GM12878 (cell line): ENCODE results near the gene PLAC1. TPM values are rescaled to one million over a fixed set of nuclear protein-coding genes. Genes with fewer than 3 reads are reported as not detected.

Experiments
- ATAC-seq: fragments of 200-7000 bp; cut with Tn5 transposase; 3 replicates; pipeline ENCODE4 v1.9.1; 2020; ENCODE audit warnings: mild to moderate bottlenecking, moderate library complexity
- BruUV-seq: library from RNA; stranded (reverse); fragments of 400-500 nt; replicated peaks from 2 replicates; lab custom pipeline; 2021; lab: Mats Ljungman, UMichigan
- CTCF ChIA-PET: fragments of 300-600 bp; sonication (Branson Sonifier 250); formaldehyde crosslinking; extraction: SDS; loops from one replicate; lab custom pipeline; 2021; ENCODE audit warnings: inconsistent platforms; lab: Yijun Ruan, JAX
- POLR2A ChIA-PET: fragments of 350-600 bp; formaldehyde crosslinking; extraction: SDS; loops from one replicate; lab custom pipeline; 2021; ENCODE audit warnings: inconsistent platforms; lab: Charles Lee
- RAD21 ChIA-PET: fragments of 300-600 bp; sonication (Branson Sonifier 250); formaldehyde crosslinking; loops from one replicate; lab custom pipeline; 2023; ENCODE audit warnings: antibody characterized with exemption; ENCODE audit not compliant: unreplicated experiment; lab: Charles Lee
- SMC1A ChIA-PET: fragments of 300-600 bp; sonication (Branson Sonifier 250); formaldehyde crosslinking; loops from one replicate; lab custom pipeline; 2023; ENCODE audit not compliant: unreplicated experiment, uncharacterized antibody; lab: Charles Lee
- DNase-seq: peaks from one replicate; pipeline ENCODE4 v3.0.0-alpha.2; 2011; ENCODE audit warnings: low read depth, low spot score
- FAIRE-seq: peaks from 3 replicates; lab custom pipeline; 2011; peaks lifted over from hg19 to GRCh38; lab: Jason Lieb, UNC
- H2AFZ ChIP-seq: 2 replicates; pipeline ENCODE4 v1.6.0; 2011; ENCODE audit warnings: low read depth, low read length, control low read depth; ENCODE audit not compliant: control insufficient read depth
- H3K27ac ChIP-seq: 2 replicates; pipeline ENCODE4 v1.5.1; 2011; ENCODE audit warnings: control low read depth; ENCODE audit not compliant: control insufficient read depth, insufficient read depth
- H3K27me3 ChIP-seq, 2 experiments: replicated peaks in 1 of 2; 2 replicates each; pipeline versions ENCODE4 v1.6.0 to v1.6.1; 2011; ENCODE audit warnings: low read length in 1 of 2; ENCODE audit not compliant: control insufficient read depth in 2 of 2, insufficient read depth in 2 of 2
- H3K36me3 ChIP-seq, 2 experiments: 2 replicates each; pipeline ENCODE4 v1.5.1; 2011; ENCODE audit warnings: low read length in 1 of 2; ENCODE audit not compliant: control insufficient read depth in 2 of 2, insufficient read depth in 2 of 2
- H3K4me1 ChIP-seq: 2 replicates; pipeline ENCODE4 v1.6.1; 2011; ENCODE audit warnings: mild to moderate bottlenecking, low read length, moderate library complexity, mixed read lengths; ENCODE audit not compliant: control insufficient read depth, insufficient read depth
- H3K4me2 ChIP-seq: 2 replicates; pipeline ENCODE4 v1.6.0; 2011; ENCODE audit warnings: control low read depth; ENCODE audit not compliant: control insufficient read depth, insufficient read depth
- H3K4me3 ChIP-seq: fragments of 200-600 bp; sonication (generic); 2 replicates; pipeline ENCODE4 v1.5.1; 2016
- H3K79me2 ChIP-seq: 2 replicates; pipeline ENCODE4 v1.6.0; 2011; ENCODE audit warnings: low read length; ENCODE audit not compliant: control insufficient read depth, insufficient read depth
- H3K9ac ChIP-seq: 2 replicates; pipeline ENCODE4 v1.8.0; 2011; ENCODE audit warnings: low read length, control low read depth, mixed read lengths; ENCODE audit not compliant: control insufficient read depth, insufficient read depth
- H3K9me3 ChIP-seq: replicated peaks from 3 replicates; pipeline ENCODE4 v1.5.1; 2011; ENCODE audit warnings: mild to moderate bottlenecking, low read length; ENCODE audit not compliant: control insufficient read depth, insufficient read depth
- H4K20me1 ChIP-seq: 2 replicates; pipeline ENCODE4 v1.6.0; 2011; ENCODE audit not compliant: control insufficient read depth, insufficient read depth
- BCL11A ChIP-seq: IDR thresholded peaks from 2 replicates; pipeline ENCODE4 v1.6.1; 2011; ENCODE audit warnings: low read depth, low read length
- CUX1 ChIP-seq: IDR thresholded peaks from 2 replicates; pipeline ENCODE4 v1.6.1; 2012; ENCODE audit warnings: improper control_type of control experiment, low read depth, low read length; ENCODE audit not compliant: insufficient replicate concordance
- NFIC ChIP-seq: IDR thresholded peaks from 2 replicates; pipeline ENCODE4 v1.6.1; 2012; ENCODE audit warnings: low read depth, mild to moderate bottlenecking, inconsistent platforms, low read length, moderate library complexity
- NFXL1 ChIP-seq: fragments of 450-650 bp; IDR thresholded peaks from 2 replicates; pipeline ENCODE4 v1.6.1; 2017; ENCODE audit warnings: antibody characterized with exemption, mild to moderate bottlenecking, borderline replicate concordance
- NFYA ChIP-seq: IDR thresholded peaks from 2 replicates; pipeline ENCODE4 v1.6.1; 2011; ENCODE audit warnings: low read depth, mild to moderate bottlenecking, low read length, improper control_type of control experiment, borderline replicate concordance
- SREBF2 ChIP-seq: IDR thresholded peaks from 2 replicates; pipeline ENCODE4 v1.6.1; 2012; ENCODE audit warnings: mild to moderate bottlenecking, low read length
- TAF1 ChIP-seq: IDR thresholded peaks from 2 replicates; pipeline ENCODE4 v1.6.1; 2011; ENCODE audit warnings: mild to moderate bottlenecking, low read depth, low read length, borderline replicate concordance
- WRNIP1 ChIP-seq: IDR thresholded peaks from 2 replicates; pipeline ENCODE4 v1.6.1; 2011; ENCODE audit warnings: low read depth, low read length, improper control_type of control experiment, borderline replicate concordance
- WGBS: methylation state at CpG from one replicate; pipeline ENCODE4 v1.1.6; 2016; ENCODE audit warnings: low lambda C conversion rate; ENCODE audit not compliant: insufficient replicate concordance, insufficient coverage; ENCODE audit errors: missing lambda C conversion rate; 5-methylcytosine and 5-hydroxymethylcytosine counted together
- in situ Hi-C: fragments of 300-500 bp; cut with MboI; formaldehyde crosslinking; loops from 9 replicates; pipeline ENCODE4 v1.14.3; 2018; ENCODE audit warnings: mixed read lengths
- intact Hi-C: fragments of 100-400 bp; cut with micrococcal nuclease; formaldehyde crosslinking; loops from one replicate; pipeline ENCODE4 v1.14.2; 2022; ENCODE audit not compliant: unreplicated experiment
- polyA plus RNA-seq, 11 experiments: library from polyadenylated mRNA; depleted of rRNA in 4 of 11; unstranded in 6 of 11; stranded (reverse) in 5 of 11; fragments of >200 nt; fragmentation: Nextera tagmentation in 4 of 11; fragmentation: Illumina TruSeq in 1 of 11; extraction: Ambion mirVana in 4 of 11; extraction: Trizol in 1 of 11; gene quantifications; 1 replicate in 1 of 11; 2 replicates in 10 of 11; pipeline versions ENCODE4 v1.2.1 to v1.2.3, GENCODE V29; 2011 to 2016; ENCODE audit warnings: inconsistent platforms in 2 of 11, missing spikeins in 2 of 11, low read depth in 1 of 11
- total RNA-seq, 4 experiments: library from RNA; depleted of rRNA in 3 of 4; stranded (reverse); fragments of >200 nt in 3 of 4; fragmentation: Illumina TruSeq in 1 of 4; extraction: Trizol in 1 of 4; gene quantifications; 2 replicates each; pipeline versions ENCODE4 v1.2.1 to v1.2.3, GENCODE V29; 2013 to 2021

The PLAC1 gene
- total and polyA plus RNA-seq, 10 of the 15 experiments (the other 5 are each of a cell fraction or from before 2014, with no cell fraction given) = 0.05 to 0.42 (median 0.17) TPM; not detected in 5

GRCh38 chrX:134688839-134689238 is 30.6 kb upstream of the PLAC1 start:
- Histone ChIP-seq H3K79me2 (no peaks in the 10 kb centered on the region), H3K9ac (no peak overlapping the region), H4K20me1 (no peaks in the 10 kb centered on the region), H3K4me2 (no peak overlapping the region), H3K36me3 (no peaks in the 10 kb centered on the region), H3K27me3 (no peaks in the 10 kb centered on the region), H2AFZ (no peak overlapping the region), H3K27ac (no peak overlapping the region), H3K4me1 (no peaks in the 10 kb centered on the region), H3K4me3 (no peak overlapping the region), H3K9me3 (no peaks in the 10 kb centered on the region)
- TF ChIP-seq TAF1 (no peak), BCL11A (no peak), NFXL1 (no peak), SREBF2 (no peak)
- in situ Hi-C loops = no loop called here
- 62% methylated on average over 1 of the region's 1 CpG for whole genome bisulfite sequencing
- intact Hi-C loops = no loop called here
- BruUV-seq = no TSS peak
- SMC1A ChIA-PET = no interaction called here
- no peak for ATAC-seq
- no peak for DNase-seq
- RAD21 ChIA-PET = no interaction called here
- no peak for FAIRE-seq
- CTCF ChIA-PET = no interaction called here
- POLR2A ChIA-PET = no interaction called here

- in situ Hi-C loops = no loop called here
- FAIRE-seq = no peak
- H3K9me3 ChIP-seq = no peaks in the 10 kb centered on the region
- intact Hi-C loops = no loop called here
- no peak overlapping the region for H3K27ac ChIP-seq
- no peak for DNase-seq
- no peak for ATAC-seq
- ChIA-PET POLR2A (no interaction called here), CTCF (no interaction called here), SMC1A (no interaction called here), RAD21 (no interaction called here)
- H4K20me1 ChIP-seq = no peaks in the 10 kb centered on the region
- no TSS peak for BruUV-seq
- H3K36me3 ChIP-seq = no peaks in the 10 kb centered on the region
- WGBS = 11% methylated on average over 5 of the region's 5 CpGs
- H3K79me2 ChIP-seq = no peaks in the 10 kb centered on the region
- H3K4me1 ChIP-seq = no peaks in the 10 kb centered on the region
- H2AFZ ChIP-seq = no peak overlapping the region
- H3K4me2 ChIP-seq = no peak overlapping the region
- no peak overlapping the region for H3K4me3 ChIP-seq
- no peak overlapping the region for H3K9ac ChIP-seq
- no peaks in the 10 kb centered on the region for H3K27me3 ChIP-seq
- no peak for TF ChIP-seq WRNIP1
- TF ChIP-seq CUX1 = no peak
- TF ChIP-seq NFIC = no peak
- TF ChIP-seq NFYA = no peak
Observed at GRCh38 chrX:134688031-134688823, 30.0 kb upstream of the PLAC1 start.
